DND-41 (cell line): ENCODE results near the gene BAIAP2L1.

ENCODE experiments used
- ATAC-seq: fragments of 200-7000 bp; cut with Tn5 transposase; 3 replicates; pipeline ENCODE4 v1.9.1; 2021; ENCODE audit warnings: low read depth; ENCODE audit not compliant: insufficient read depth
- DNase-seq: peaks from one replicate; pipeline ENCODE4 v3.0.0-alpha.2; 2020
- H2AFZ ChIP-seq: 2 replicates; pipeline ENCODE4 v1.6.0; 2012; ENCODE audit warnings: low read depth, low read length
- H3K27ac ChIP-seq: 2 replicates; pipeline ENCODE4 v1.5.1; 2012; ENCODE audit warnings: low read length, inconsistent platforms
- H3K27me3 ChIP-seq: fragments of 200-600 bp; sonication (generic); 2 replicates; pipeline ENCODE4 v1.6.0; 2012; ENCODE audit warnings: low read length, mild to moderate bottlenecking, inconsistent platforms; ENCODE audit not compliant: insufficient read depth, poor library complexity
- H3K36me3 ChIP-seq: 2 replicates; pipeline ENCODE4 v1.5.1; 2012; ENCODE audit warnings: low read length, inconsistent platforms; ENCODE audit not compliant: insufficient read depth
- H3K4me1 ChIP-seq: 2 replicates; pipeline ENCODE4 v1.5.1; 2012; ENCODE audit warnings: mild to moderate bottlenecking, low read length; ENCODE audit not compliant: insufficient read depth
- H3K4me2 ChIP-seq: 2 replicates; pipeline ENCODE4 v1.6.0; 2012; ENCODE audit warnings: mild to moderate bottlenecking, moderate library complexity, low read length, inconsistent platforms; ENCODE audit not compliant: insufficient read depth
- H3K4me3 ChIP-seq, 2 experiments: fragments of 200-600 bp in 1 of 2; shearing (Covaris generic) in 1 of 2; 2 replicates each; pipeline ENCODE4 v1.5.1; 2012 to 2016; ENCODE audit warnings: inconsistent platforms in 2 of 2, low read length in 2 of 2, mild to moderate bottlenecking in 2 of 2, low read depth in 1 of 2, moderate library complexity in 1 of 2
- H3K79me2 ChIP-seq: 2 replicates; pipeline ENCODE4 v1.6.0; 2012; ENCODE audit warnings: low read length, inconsistent platforms; ENCODE audit not compliant: insufficient read depth
- H3K9ac ChIP-seq: 2 replicates; pipeline ENCODE4 v1.6.0; 2012; ENCODE audit warnings: low read depth, mild to moderate bottlenecking, inconsistent platforms, low read length, moderate library complexity
- H3K9me3 ChIP-seq: 2 replicates; pipeline ENCODE4 v1.5.1; 2012; ENCODE audit warnings: low read length, moderate library complexity, mild to moderate bottlenecking, inconsistent platforms; ENCODE audit not compliant: insufficient read depth, severe bottlenecking
- H4K20me1 ChIP-seq: 2 replicates; pipeline ENCODE4 v1.6.0; 2012; ENCODE audit warnings: low read length; ENCODE audit not compliant: insufficient read depth
- EZH2 ChIP-seq: IDR thresholded peaks from 3 replicates; pipeline ENCODE4 v1.6.1; 2012; ENCODE audit warnings: borderline replicate concordance, low read depth, mild to moderate bottlenecking, moderate library complexity, low read length, inconsistent platforms; ENCODE audit not compliant: severe bottlenecking
- TF ChIP-seq, protein P1 (sequence below): IDR thresholded peaks from 2 replicates; pipeline ENCODE4 v1.5.1; 2012; ENCODE audit warnings: borderline replicate concordance, low read length, moderate library complexity, mild to moderate bottlenecking; ENCODE audit not compliant: poor library complexity, severe bottlenecking; ENCODE audit errors: extremely low read depth

The BAIAP2L1 gene

DNA sequence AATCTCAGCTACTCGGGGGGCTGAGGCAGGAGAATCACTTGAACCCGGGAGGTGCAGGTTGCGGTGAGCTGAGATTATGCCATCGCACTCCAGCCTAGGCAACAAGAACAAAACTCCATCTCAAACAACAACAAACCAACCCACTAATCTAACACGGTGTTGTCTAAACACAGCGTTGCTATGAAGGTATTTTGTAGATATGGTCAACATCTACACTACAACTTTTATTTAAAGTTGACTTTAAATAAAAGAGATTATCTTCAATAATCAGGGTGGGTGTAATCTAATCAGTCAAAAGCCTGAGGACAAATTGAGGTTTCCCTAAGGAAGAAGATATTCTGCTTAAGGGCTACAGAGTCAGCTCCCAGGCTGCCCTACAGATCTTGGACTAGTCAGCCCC lies 24.2 kb downstream of the BAIAP2L1 start:
- Histone ChIP-seq H2AFZ (no peak overlapping the region), H3K27me3 (no peaks in the 10 kb centered on the region), H3K4me1 (no peaks in the 10 kb centered on the region), H4K20me1 (no peaks in the 10 kb centered on the region), H3K9ac (no peak overlapping the region), H3K9me3 (no peaks in the 10 kb centered on the region), H3K4me2 (no peak overlapping the region), H3K4me3 (no peak overlapping the region), H3K79me2 (no peaks in the 10 kb centered on the region), H3K27ac (no peak overlapping the region), H3K36me3 (no peaks in the 10 kb centered on the region)
- TF ChIP-seq, protein P1, sequence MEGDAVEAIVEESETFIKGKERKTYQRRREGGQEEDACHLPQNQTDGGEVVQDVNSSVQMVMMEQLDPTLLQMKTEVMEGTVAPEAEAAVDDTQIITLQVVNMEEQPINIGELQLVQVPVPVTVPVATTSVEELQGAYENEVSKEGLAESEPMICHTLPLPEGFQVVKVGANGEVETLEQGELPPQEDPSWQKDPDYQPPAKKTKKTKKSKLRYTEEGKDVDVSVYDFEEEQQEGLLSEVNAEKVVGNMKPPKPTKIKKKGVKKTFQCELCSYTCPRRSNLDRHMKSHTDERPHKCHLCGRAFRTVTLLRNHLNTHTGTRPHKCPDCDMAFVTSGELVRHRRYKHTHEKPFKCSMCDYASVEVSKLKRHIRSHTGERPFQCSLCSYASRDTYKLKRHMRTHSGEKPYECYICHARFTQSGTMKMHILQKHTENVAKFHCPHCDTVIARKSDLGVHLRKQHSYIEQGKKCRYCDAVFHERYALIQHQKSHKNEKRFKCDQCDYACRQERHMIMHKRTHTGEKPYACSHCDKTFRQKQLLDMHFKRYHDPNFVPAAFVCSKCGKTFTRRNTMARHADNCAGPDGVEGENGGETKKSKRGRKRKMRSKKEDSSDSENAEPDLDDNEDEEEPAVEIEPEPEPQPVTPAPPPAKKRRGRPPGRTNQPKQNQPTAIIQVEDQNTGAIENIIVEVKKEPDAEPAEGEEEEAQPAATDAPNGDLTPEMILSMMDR, result no peak
- no peak for TF ChIP-seq EZH2
- ATAC-seq (no peak), DNase-seq (no peak)

DNA sequence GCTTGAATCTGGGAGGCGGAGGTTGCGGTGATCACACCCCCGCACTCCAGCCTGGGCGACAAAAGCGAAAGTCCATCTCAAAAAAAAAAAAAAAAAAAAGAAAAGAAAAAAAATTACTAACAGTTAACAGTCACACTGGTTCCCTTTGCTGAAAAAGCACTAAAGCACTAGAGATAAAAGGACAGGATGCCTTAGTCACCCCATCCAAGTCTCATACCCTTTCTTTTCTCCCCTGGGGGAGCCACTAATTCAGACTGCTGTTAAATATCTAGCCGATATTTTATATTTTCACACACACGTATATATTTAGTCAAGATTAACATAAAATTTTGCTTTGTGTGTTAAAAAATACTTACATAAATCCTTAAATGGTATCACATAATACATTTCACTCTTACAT lies 25.2 kb downstream of the BAIAP2L1 start:
- H3K36me3 ChIP-seq, result no peaks in the 10 kb centered on the region
- no peak overlapping the region for H3K27ac ChIP-seq
- no peak overlapping the region for H3K9ac ChIP-seq
- TF ChIP-seq, protein P1, result no peak
- no peak for TF ChIP-seq EZH2
- no peak overlapping the region for H3K4me3 ChIP-seq
- H3K27me3 ChIP-seq, result no peaks in the 10 kb centered on the region
- H3K4me1 ChIP-seq, result no peaks in the 10 kb centered on the region
- no peak overlapping the region for H2AFZ ChIP-seq
- H3K4me2 ChIP-seq, result no peak overlapping the region
- DNase-seq, result no peak
- no peaks in the 10 kb centered on the region for H3K9me3 ChIP-seq
- ATAC-seq, result no peak
- H3K79me2 ChIP-seq, result no peaks in the 10 kb centered on the region
- no peaks in the 10 kb centered on the region for H4K20me1 ChIP-seq

GRCh38 chr7:98374285-98374680 lies 26.6 kb downstream of the BAIAP2L1 start:
- TF ChIP-seq, protein P1, result no peak
- no peak for TF ChIP-seq EZH2
- DNase-seq (no peak), ATAC-seq (no peak)
- no peak overlapping the region for H3K4me2 ChIP-seq
- H3K36me3 ChIP-seq, result no peaks in the 10 kb centered on the region
- H3K4me3 ChIP-seq, result no peak overlapping the region
- no peak overlapping the region for H3K9ac ChIP-seq
- no peaks in the 10 kb centered on the region for H3K27me3 ChIP-seq
- H4K20me1 ChIP-seq, result no peaks in the 10 kb centered on the region
- H3K9me3 ChIP-seq, result no peaks in the 10 kb centered on the region
- no peaks in the 10 kb centered on the region for H3K4me1 ChIP-seq
- H3K79me2 ChIP-seq, result no peaks in the 10 kb centered on the region
- no peak overlapping the region for H2AFZ ChIP-seq
- no peak overlapping the region for H3K27ac ChIP-seq

GRCh38 chr7:98372993-98373392 lies 27.9 kb downstream of the BAIAP2L1 start:
- DNase-seq (no peak), ATAC-seq (no peak)
- no peaks in the 10 kb centered on the region for H4K20me1 ChIP-seq
- no peak overlapping the region for H3K27ac ChIP-seq
- no peak overlapping the region for H3K4me3 ChIP-seq
- H2AFZ ChIP-seq, result no peak overlapping the region
- no peak overlapping the region for H3K9ac ChIP-seq
- H3K9me3 ChIP-seq, result no peaks in the 10 kb centered on the region
- TF ChIP-seq, protein P1, result no peak
- no peak for TF ChIP-seq EZH2
- H3K27me3 ChIP-seq, result no peaks in the 10 kb centered on the region
- H3K79me2 ChIP-seq, result no peaks in the 10 kb centered on the region
- no peaks in the 10 kb centered on the region for H3K4me1 ChIP-seq
- no peaks in the 10 kb centered on the region for H3K36me3 ChIP-seq
- H3K4me2 ChIP-seq, result no peak overlapping the region
